A172 (cell line): ENCODE data around the gene ANKRD29. TPM values are rescaled to one million over a fixed set of nuclear protein-coding genes. Genes with fewer than 3 reads are reported as not detected.
"Not testable (repeated sequence)": the region's sequence is repeated elsewhere in the genome, so short reads cannot be mapped to it uniquely, and the experiment has no call there.

Experiments used
- DNase-seq: peaks from one replicate; pipeline ENCODE4 v3.0.0-alpha.2; 2015; ENCODE audit warnings: low spot score
- total RNA-seq: library from RNA; depleted of rRNA; stranded (reverse); fragments of >200 nt; shearing (Covaris generic); gene quantifications from 2 replicates; pipeline ENCODE4 v1.2.3, GENCODE V29; 2014

The ANKRD29 gene
- total RNA-seq, 1 experiment from 2014 or later: 3.8 TPM

- DNase-seq: no peak
Observed at GRCh38 chr18:23584019-23584983, 78.4 kb downstream of the ANKRD29 start.

DNA sequence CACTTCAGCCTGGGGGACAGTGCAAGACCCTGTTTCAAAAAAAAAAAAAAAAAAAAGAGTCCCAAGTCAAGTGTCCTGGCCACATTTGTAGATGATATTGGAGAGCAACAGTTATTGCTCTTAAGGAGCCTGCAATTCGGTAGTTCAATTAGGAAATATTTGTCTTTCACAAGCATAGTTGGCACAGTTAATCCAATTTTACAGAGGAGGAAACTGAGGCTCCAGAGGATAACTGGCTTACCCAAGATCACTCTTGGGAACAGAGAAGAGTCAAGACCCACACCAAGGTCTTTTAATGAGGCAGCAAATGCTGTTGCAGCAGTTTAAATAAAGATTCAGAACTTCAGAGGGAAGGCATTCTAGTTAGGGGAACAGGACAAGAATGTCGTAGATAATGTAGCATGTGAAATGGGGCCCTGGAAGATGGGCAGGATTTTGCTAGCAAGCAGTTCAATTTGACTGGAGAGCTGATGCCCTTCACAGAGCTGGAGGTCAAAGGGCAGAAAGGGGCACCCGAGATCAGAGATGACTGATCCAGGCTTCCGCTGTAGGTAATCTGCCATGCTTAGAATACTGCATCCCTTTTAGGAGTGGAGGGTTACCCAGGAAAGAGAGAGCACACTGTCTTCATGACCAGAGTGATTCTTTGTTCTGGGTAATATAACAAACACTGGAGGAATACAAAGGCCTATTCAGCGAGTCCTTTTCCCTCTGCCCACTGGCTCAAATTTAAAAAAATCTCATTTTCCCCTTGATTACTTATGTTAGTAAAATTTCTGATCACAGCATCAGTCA is 79.4 kb downstream of the ANKRD29 start:
- no peak for DNase-seq

DNA sequence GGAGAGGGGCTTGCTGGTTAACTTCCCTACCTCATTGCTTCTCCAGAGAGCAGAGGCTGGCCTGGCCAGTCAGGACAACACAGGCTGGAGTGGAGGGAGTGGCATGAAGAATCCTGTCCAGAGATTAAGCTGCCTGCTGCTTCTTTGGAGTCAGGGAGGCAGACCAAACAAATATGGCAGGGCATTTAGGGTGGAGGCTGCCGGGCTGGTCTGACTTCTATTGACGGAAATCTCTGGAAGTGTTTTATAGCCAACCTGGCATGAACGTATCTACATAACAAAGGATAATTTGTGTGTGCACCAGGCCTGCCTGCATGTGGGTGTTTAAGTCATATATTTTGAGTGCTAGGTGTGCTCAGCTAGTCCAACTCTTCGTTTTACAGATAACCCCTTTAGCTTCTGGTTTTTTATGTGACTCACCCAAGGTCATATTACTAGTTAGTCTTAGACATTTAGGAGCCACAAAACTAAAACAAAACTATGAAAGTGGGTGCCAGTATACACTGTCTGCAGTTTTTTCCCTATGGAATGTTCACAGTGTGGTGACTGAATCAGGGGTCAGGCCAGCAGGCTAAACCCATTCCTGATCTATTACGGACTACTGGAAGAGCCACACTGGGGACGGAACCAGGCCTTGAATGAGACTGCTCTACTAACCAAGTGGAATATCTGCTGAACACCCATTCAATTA is 81.9 kb downstream of the ANKRD29 start:
- DNase-seq: peak; percentile 86

- DNase-seq: peak; percentile 27
Observed at GRCh38 chr18:23578891-23579653, 83.6 kb downstream of the ANKRD29 start.

DNA sequence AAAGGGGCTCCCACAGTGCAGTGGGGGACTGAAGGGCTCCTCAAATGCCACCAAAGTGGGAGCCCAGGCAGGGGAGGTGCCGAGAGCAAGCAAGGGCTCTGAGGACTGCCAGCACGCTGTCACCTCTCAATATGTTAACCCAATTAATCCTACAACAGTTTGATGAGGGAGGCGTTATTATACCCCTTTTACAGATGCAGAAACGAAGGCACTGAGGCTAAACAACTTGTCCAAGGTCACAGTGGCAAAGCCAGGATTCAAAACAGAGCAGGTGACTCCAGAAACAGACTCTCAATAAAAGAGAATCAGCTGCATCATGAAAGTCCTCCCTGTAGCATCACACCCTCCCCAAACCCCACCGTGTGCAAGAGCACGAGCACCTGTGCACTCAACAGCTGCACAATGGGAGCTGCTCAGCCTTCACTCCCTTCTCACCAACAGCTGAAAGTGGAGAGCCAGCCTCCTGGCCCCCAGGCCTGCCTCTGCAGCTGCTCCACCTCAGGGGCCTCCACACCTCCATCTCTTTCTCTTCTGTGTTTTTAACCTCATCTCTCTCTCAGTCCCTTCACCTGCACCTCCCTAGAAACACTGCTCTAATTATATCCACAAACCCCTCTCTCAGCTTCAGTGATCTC is 84.5 kb downstream of the ANKRD29 start:
- no peak for DNase-seq

GRCh38 chr18:23577521-23577920 is 85.2 kb downstream of the ANKRD29 start:
- DNase-seq: not testable (repeated sequence)

DNA sequence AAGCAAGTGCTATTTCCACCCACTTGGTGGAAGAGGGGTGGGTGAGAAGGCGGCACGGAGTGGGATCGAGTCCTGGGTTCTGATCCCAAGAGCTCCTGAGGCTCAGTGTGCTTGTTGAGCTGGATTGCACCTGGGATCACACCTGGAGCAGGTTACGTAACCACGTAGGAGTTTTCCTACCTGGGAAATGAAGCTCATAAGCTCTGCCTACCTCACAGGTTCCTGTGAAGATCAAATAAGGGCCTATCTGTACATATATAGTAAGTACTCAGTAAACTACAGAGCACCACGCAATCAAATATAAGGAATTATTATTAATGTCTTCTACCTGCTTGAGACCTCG is 87.4 kb downstream of the ANKRD29 start:
- DNase-seq: no peak

DNA sequence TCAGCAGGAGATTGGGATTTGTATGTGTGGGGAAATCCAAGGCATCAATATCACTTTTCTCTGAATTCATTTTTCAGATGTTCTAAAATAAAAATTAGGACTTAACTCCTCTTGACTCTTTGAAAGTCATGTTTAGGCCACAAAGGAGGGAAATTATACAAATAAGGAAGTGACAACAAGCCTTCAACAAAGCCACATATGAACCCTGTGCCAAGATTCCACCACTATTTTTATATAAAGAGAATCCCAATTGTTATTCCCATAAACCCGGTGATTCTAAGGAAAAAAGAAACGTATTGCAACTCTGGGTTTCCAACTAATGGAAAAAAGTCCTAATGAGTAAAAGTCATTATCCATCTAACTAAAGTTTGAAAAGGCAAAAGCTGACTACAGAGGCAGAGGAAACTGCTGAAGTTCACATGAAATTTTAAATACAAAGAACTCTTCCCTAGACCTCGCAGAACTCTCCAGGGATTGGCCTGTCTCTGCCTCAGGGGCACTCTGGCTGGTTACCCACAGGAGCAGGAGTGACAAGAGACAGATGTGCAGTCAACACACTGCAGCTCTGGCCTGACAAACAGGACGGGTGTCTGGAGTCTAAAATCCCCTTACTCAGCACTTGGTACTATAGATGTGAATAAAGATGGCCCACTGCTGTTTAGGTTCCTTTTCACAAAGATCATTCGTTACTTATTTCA is 88.0 kb downstream of the ANKRD29 start:
- no peak for DNase-seq

DNA sequence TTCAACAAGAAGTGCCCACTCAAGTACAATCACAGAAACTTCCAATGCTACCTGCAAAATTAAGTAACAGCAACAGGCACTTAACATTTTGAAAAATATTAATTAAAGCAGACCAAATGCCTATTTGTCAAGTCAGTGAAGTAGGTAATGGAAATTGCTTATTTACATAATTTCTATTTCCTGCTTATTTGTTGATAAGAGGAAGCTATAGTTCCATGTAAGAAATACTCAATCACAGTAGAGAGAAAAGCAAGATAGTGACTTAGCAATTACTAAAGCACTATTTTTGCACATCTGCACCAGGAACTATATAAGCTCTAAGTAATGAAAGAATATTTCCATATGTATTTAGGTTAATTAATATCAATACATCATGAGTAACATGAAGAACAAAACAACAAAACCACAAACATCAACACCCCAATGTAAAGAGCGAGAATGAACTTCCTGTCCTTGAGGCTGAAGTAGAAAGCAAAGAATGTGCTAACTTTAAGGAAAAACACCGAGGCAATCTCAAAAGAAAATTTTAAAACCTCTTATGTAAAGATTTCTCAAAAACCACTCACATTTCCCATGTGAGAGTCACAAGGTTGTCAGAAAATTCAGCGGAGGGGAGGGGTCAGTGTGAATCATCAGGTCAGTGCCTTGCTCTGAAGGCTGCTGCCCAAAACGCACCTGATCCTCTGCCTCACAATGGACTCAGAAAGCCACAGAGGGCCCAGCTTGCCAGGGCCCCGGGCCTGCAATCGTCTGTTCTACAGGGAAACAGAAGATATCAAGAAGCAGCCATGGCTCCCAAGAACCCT is 88.9 kb downstream of the ANKRD29 start:
- peak; percentile 88 for DNase-seq

GRCh38 chr18:23573020-23573419 is 89.7 kb downstream of the ANKRD29 start:
- no peak for DNase-seq

DNA sequence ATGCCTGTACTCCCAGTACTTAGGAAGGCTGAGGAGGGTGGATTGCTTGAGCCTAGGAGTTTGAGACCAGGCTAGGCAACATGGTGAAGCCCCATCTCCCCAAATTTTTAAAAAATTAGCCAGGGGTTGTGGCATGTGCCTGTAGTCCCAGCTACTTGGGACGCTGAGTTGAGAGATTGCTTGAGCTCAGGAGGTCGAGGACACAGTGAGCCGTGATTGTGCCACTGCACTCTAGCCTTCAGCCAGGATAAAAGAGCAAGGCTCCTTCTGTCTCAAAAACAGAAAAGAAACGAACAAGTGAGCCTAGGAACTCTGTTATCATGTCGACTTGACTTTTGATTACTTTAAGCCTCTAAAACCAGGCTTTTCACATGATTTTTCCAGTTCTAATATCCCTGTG is 90.1 kb downstream of the ANKRD29 start:
- no peak for DNase-seq

DNA sequence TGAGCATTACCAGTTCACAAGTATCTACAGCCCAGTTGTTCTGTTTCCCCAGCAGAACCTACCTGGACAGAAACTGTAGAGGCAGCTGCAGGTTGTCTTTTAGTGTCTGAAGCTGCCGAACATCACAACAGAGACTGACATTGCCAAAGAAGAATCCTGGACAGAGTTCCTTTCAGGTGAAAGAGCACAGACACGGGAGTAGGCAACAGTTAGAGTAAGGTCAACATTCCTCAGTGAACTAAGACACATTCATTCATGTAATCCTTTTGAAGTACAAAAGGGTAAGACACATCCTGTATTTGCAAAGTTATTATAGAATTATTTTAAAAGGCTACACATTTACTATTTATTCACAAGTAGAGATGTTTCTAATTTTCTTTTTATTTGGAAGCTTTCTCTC is 90.7 kb downstream of the ANKRD29 start:
- DNase-seq: no peak

GRCh38 chr18:23570912-23571504 is 91.7 kb downstream of the ANKRD29 start:
- no peak for DNase-seq

DNA sequence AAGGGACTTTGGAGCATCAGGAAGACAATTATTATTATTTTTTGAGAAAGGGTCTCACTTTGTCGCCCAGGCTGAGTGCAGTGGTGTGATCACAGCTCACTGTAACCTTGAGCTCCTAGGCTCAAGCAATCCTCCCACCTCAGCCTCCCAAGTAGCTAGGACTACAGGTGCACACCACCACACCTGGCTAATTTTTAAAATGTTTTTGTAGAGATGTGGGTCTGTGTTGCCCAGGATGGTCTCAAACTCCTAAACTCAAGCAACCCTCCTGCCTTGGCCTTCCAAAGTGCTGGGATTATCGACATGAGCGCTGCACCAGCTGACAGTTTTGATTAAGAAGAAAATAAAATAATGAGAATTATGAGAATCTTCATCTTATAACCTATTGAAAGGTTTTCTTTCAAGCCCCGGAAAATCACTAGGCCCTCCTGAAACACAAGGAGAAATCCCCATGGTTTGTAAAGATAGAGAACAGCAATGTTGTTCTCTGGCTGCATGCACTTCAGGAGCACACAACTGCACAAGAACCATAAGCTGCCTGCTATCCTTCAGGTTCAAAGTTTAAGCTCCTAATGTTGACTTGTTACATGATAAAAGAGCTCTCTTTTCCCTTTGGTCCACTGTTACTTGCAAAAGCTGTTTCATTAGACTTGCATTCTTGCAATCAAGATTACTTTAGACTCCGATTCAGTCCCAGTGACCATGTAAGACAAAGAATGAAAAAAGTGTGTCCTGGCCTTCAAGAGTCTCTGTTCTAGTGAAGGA is 93.2 kb downstream of the ANKRD29 start:
- DNase-seq: no peak

DNA sequence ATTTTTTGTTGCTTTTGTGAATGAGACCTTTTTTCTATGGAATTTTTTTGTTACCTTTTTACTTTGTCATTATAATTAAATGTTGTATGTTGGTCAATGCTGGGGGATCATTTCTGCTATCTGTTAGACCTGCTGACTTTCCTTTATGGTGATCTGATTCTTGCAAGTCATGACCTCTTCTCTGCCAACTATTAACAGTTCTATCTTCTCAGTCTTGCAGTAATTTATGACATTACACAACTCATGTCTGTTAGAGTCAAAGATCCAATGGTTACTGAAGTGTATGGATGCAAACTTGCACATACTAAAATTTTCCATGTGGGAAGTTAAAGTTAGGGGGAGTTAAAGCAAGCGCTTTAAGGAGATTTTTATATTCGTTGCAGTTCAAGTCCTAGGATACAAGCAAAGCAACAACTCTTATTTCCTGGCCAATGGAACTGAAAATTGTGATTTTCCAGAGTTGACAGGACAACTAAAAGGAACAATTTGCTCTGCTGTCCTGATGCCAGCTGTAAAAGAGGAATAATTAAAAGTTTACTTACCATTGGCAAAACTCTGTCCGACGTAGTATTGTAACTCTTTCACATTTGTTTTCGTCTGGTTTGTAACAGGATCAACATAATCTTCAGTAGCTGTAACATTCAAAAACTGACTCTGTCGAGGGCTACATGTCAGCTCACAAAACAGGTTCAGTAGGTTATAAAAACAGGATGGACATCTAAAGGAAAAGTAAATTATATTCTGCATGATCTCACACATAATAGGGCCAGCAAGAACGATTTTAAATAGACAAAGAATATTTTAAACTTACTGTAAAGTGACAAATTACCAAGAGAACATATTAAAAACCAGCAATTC is 94.2 kb downstream of the ANKRD29 start:
- DNase-seq: no peak

DNA sequence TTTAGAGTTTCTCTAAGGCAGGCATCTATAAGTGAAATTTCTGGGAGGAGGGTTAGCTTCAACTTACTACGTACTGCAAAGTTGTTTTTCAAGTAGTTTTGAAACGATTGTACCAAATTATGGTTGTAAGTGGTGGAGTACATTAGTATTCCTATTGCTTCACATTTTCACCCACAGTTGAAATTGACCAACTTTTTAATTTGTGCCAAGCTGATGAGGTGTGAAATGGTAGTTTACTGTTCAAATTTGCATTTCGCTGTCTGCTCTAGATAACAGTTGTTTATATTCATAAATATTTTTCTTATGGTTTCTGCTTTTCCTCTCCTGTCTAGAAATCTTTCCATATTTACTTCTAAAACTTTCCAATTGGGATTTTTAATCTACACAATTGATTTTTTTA is 95.0 kb downstream of the ANKRD29 start:
- DNase-seq: no peak

DNA sequence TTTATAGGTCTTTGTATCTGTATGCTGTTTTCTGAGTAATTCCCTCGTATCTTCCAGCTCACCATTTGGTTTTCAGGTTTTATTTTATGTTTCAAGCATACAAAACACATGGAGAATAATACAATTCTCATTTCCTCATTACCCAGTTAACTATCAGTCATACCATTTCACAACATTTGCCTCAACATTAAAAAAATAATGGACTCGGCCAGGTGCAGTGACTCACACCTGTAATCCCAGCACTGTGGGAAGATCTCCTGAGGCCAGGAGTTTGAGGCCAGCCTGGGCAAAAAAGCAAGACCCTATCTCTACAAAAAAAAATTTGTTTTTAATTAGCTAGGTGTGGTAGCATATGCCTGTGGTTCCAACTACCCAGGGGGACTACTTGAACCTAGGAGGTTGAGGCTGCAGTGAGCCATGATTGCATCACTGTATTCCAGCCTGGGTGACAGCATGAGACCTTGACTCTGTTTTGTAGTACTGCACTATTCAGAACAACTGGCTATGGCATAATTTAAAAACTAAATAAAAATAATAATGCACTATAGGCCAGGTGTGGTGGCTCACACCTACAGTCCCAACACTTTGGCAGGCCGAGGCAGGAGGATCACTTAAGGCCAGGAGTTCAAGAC is 96.7 kb downstream of the ANKRD29 start:
- DNase-seq: no peak
